CD4-positive, alpha-beta T cell treated with Interleukin-1 beta for 1 hour (primary cell): Measurements from ENCODE around the gene PAM16.
"Not testable (repeated sequence)": the region's sequence is repeated elsewhere in the genome, so short reads cannot be mapped to it uniquely, and the experiment has no call there.

Experiments used
- DNase-seq, 2 donors: peaks; one replicate each; pipeline ENCODE4 v3.0.0-alpha.2; 2020 to 2022

PAM16 gene

GRCh38 chr16:4350365-4350786, 745 bp downstream of the PAM16 start:
- DNase-seq = no peak

GRCh38 chr16:4349332-4349731, 1.8 kb downstream of the PAM16 start:
- DNase-seq = no peak

DNA sequence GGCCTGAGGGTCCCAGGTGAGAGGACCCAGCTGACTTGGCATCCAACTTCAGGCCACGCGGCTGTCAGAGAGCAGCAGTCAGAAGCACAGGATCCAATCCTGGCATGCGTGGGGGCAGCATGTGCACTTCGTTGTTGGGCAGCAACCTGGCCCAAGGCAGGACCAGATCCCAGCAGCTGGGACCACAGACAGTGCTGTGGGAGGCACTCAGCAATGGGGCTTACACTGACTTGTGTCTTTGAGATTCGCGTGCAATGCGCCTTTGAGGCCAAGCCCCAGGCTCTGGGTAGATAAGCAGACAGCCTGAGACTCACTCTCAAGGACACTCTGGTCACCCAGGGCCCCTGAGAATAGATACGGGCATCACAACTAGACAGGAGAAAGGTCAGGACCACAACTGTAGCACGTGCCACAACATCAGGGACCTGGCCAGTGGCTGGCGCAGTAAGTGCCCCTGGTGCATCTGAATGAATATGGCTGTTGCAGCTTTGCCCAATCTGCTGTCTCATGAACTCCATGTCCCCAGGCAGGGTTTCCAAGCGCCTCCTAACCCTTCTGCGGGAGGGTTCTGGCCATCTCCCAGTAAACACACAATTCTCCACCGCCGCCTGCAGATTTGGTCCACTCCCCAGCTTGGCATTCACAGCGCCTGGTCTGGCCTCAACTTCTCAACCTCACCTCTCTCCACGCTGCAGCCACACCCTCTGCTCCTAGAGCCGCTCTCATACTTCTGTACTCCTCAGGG, 3.2 kb downstream of the PAM16 start:
- DNase-seq = no peak

- DNase-seq = no peak
These were observed 4.1 kb downstream of the PAM16 start for GRCh38 chr16:4347010-4347409.

GRCh38 chr16:4345836-4346781, 5.0 kb downstream of the PAM16 start:
- no peak for DNase-seq

DNA sequence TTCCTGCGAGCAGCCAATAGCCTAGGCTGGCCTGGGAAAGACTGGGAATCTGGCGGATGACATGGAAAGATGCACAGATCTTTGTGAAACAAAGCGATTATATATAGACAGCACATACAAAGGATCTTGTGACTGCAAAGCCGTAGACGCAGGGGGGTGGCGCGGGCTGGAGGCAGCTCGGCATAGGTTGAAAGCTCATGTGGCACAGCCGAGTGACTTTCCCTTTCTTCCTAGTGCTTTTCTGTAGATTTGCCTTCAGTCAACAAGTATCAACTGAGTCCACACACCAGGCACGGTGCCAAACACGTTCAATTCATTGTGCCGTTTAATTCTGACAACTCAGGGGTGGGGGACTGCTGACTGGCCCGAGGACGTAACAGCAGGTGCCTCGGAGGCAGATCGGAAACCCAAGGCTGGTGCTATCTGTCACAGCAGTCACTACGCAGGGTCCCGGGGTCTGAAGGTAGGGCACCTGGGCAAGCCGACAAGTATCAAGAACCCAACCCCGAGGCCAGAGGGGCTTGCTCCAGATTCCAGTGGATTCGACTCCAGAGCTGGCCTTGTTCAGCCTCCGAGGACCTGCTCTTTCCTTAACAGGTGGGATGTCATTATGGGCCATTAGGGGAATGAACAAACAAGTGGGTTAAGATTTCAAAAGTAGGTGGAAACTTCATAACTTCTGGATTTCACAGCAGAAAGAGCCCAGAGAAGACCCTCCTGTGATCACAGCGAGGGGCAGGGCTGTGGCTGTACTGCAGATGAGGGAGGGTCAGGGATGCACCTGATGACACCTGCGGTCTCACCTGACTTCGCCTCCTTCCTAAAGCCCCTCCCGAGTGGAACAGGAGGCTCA, 5.9 kb downstream of the PAM16 start:
- no peak for DNase-seq

GRCh38 chr16:4344300-4344982, 6.7 kb downstream of the PAM16 start:
- not testable (repeated sequence) for DNase-seq

- no peak for DNase-seq
These were observed 8.0 kb downstream of the PAM16 start for GRCh38 chr16:4342866-4343744.

DNA sequence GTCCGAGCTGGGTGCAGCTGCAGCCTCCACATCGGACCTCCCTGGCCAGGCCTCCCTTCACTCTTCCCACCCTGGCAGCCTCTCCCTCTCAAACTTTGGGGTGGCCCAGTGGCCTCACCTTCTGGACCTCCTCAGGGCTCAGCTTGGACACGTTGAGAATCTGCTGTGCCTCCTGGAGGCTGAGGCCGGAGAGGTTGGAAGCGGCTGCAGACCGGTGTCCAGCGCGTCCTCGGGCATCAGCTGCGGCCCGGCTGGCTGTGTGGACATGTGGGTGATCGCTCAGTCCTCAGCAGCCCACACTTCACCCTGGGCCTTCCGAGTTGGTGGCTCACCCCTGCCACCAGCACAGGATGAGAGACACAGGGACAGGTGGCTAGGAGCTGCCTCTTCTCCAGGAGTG, 9.9 kb downstream of the PAM16 start:
- no peak for DNase-seq

DNA sequence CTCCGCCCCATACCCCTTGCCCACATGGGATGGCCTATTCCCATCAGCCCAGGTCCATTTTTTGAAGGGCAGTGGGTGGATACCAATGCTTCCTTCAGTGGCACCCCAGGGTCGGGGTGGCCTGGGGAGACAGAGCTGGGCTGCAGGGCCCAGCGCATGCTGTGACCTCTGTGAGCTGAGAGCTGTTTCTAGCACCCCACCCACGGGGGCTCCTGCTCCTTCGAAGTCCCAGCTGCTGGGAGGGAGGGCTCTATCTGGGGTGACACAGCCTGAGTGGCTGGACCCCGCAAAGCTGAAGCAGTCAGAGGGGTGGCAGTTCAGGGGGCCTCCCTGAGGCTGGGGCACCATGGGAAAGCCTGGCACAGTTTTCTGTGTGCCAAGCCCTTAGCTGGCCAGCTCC, 10.7 kb downstream of the PAM16 start:
- no peak for DNase-seq

- no peak for DNase-seq
These were observed 11.2 kb downstream of the PAM16 start for GRCh38 chr16:4339909-4340308.

GRCh38 chr16:4339455-4339854, 11.7 kb downstream of the PAM16 start:
- DNase-seq = no peak

DNA sequence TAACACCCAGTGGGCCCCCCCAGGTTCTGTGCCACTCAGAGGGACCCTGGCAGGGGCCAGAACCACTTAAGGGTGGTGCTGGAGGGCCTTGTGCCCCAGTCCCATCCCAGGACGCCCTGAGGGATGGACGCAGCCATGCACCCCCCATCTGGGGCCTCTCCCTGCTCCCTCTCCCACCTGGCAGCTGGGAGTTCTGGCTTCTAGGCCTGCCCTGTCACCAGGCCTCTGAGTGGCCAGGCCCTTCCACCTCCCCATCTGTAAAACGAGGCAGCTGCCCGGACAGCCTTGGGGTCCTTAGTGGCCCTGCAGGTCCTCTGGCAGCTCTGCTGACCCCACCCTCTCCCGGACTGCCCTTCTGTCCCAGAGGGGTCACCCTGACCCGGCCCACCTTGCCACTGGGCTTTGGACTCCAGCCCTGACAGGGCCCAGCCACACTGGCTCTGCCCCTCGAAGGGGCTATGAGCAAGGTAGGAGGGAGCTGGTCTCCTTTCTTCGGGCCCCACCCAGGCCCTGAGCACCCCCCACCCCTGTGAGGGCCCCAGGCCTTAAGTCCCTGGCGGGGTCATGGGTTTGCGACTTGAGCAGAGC, 12.3 kb downstream of the PAM16 start:
- DNase-seq = no peak

DNA sequence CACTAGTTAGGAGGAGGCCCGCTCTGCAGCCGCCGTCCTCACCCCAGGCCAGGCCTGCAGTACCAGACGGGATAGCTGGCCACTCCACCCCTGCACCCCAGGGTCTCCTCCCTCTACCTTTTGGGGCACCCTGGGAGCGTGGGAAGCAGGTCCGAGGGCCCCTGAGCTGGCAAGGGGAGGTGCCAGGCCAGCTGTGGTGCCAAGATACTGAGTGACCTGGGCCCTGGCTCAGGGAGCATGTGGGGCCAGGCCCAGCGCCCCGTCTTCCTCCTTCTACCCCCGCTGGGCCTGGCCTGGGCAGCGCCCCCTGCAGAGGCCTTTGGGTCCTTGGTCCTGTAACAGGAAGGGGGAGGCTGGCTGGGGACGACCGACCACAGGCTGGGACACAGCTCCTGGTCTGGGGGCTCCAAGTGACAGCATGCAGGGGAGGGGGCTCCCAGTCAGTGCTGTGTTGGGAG, 13.0 kb downstream of the PAM16 start:
- no peak for DNase-seq

GRCh38 chr16:4337540-4338088, 13.5 kb downstream of the PAM16 start:
- no peak for DNase-seq

GRCh38 chr16:4336701-4337539, 14.2 kb downstream of the PAM16 start:
- DNase-seq = no peak

DNA sequence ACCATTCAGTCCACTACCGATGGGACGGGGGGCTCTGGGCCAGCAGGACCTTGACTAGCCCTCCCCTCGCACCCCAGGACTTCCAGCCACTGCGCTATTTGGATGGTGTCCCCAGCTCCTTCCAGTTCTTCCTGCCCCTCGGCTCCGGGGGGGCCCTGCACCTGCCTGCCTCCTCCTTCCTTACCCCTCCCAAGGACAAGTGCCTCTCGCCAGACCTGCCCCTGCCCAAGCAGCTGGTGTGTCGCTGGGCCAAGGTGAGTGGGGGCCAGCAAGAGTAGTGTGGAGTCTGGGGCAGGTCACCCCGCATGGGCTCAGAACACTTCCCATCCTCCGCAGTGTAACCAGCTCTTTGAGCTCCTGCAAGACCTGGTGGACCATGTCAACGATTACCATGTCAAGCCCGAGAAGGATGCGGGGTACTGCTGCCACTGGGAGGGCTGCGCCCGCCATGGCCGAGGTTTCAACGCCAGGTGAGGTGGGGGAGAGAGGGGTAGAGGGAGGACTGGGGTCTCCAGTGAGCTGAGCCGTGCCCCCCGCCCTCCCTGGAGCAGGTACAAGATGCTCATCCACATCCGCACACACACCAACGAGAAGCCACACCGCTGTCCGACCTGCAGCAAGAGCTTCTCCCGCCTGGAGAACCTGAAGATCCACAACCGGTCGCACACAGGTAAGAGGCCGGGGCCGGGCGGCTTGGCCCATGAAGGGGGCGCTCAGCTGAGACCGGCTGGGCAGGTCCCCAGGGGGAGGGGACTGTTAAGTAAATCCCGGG, 16.2 kb downstream of the PAM16 start:
- no peak for DNase-seq

- DNase-seq = not testable (repeated sequence)
These were observed 17.4 kb downstream of the PAM16 start for GRCh38 chr16:4333714-4334113.

GRCh38 chr16:4333308-4333638, 17.8 kb downstream of the PAM16 start:
- no peak for DNase-seq
